ENCODE results near the gene PTPN23.

GRCh38 chr3:47367631-47368030 is 13.2 kb upstream of the PTPN23 start:
- no peak for TF ChIP-seq CTCF (IDR thresholded peaks at IDR 0.05)
- TF ChIP-seq POLR2A (IDR thresholded peaks at IDR 0.05) = no peak

All from lower leg skin (tissue), 3 donors.